Kidney (tissue), 14 donors: ENCODE measurements around the gene CD8A. TPM values are rescaled to one million over a fixed set of nuclear protein-coding genes. Genes with fewer than 3 reads are reported as not detected.

ENCODE experiments used
- DNase-seq, 5 donors: peaks; one replicate each; pipeline ENCODE4 v3.0.0-alpha.2; 2013 to 2020
- FAIRE-seq: peaks from 2 replicates; lab custom pipeline; 2012; peaks lifted over from hg19 to GRCh38; lab: Jason Lieb, UNC
- H3K27ac ChIP-seq, 2 donors: one replicate each; pipeline ENCODE4 v1.7.0; 2013; ENCODE audit warnings: low read depth in 2 of 2, low read length in 2 of 2, inconsistent platforms in 1 of 2
- H3K27me3 ChIP-seq: one replicate; pipeline ENCODE4 v1.7.1; 2013; ENCODE audit warnings: low read length, inconsistent platforms; ENCODE audit not compliant: control insufficient read depth, insufficient read depth
- H3K36me3 ChIP-seq, 3 donors: one replicate each; pipeline versions ENCODE4 v1.7.0 to v1.7.1; 2013; ENCODE audit warnings: low read length in 3 of 3, control low read depth in 1 of 3, inconsistent platforms in 1 of 3; ENCODE audit not compliant: insufficient read depth in 3 of 3, control insufficient read depth in 2 of 3
- H3K4me1 ChIP-seq, 3 donors: one replicate each; pipeline versions ENCODE4 v1.7.0 to v1.7.1; 2013; ENCODE audit warnings: low read length in 3 of 3, inconsistent platforms in 1 of 3, low read depth in 1 of 3; ENCODE audit not compliant: control insufficient read depth in 2 of 3, insufficient read depth in 2 of 3
- H3K4me3 ChIP-seq, 3 donors: one replicate each; pipeline versions ENCODE4 v1.7.0 to v1.8.1; 2013; ENCODE audit warnings: low read length in 3 of 3, control low read depth in 1 of 3, inconsistent platforms in 1 of 3
- H3K9ac ChIP-seq, 3 donors: one replicate each; pipeline versions ENCODE4 v1.7.0 to v1.7.1; 2013; ENCODE audit warnings: low read length in 3 of 3, control low read depth in 1 of 3, inconsistent platforms in 1 of 3
- H3K9me3 ChIP-seq, 3 donors: one replicate each; pipeline versions ENCODE4 v1.7.0 to v1.7.1; 2013; ENCODE audit warnings: low read length in 3 of 3, control low read depth in 1 of 3, inconsistent platforms in 1 of 3; ENCODE audit not compliant: control insufficient read depth in 2 of 3, insufficient read depth in 1 of 3
- CTCF ChIP-seq: IDR thresholded peaks from 3 replicates; pipeline ENCODE4 v1.5.1; 2012; ENCODE audit warnings: mild to moderate bottlenecking, moderate library complexity, borderline replicate concordance; ENCODE audit not compliant: insufficient read depth; ENCODE audit errors: extremely low read depth
- intact Hi-C: fragments of 100-400 bp; cut with DNase I; formaldehyde crosslinking; loops from one replicate; pipeline ENCODE4 v1.11.1; 2022
- polyA plus RNA-seq: library from polyadenylated mRNA; stranded (reverse); fragments of 350-450 nt; fragmentation: Illumina TruSeq; extraction: RNeasy Lipid Tissue Mini Kit (QIAGEN cat#74804); gene quantifications from one replicate; pipeline ENCODE4 v1.2.3, GENCODE V29; 2014; ENCODE audit warnings: low read depth, low replicate concordance; ENCODE audit not compliant: insufficient read depth
- total RNA-seq: library from RNA; stranded (reverse); fragmentation: NEBNext Ultra II Directional; extraction: Animal tissue kit (Norgen Biotek cat#: 25700); gene quantifications from one replicate; pipeline ENCODE4 v1.2.1, GENCODE V29; 2021
- donor health status: control.
- donor health status: control.
- donor health status: control.
- donor health status: control.
- donor health status: control.
- donor health status: DM: yes; HTN: yes; CAD: no.
- donor health status: Normal renal cell carcinoma (clear cell type).

Gene CD8A
- total and polyA plus RNA-seq, 2 donors from 2014 or later, result 0.65 to 5.9 TPM

GRCh38 chr2:86822668-86823345 is 32.1 kb upstream of the CD8A start:
- no peak overlapping the region for H3K9ac ChIP-seq
- no peak for TF ChIP-seq CTCF
- DNase-seq (no peak), FAIRE-seq (no peak)
- H3K4me3 ChIP-seq, result no peak overlapping the region
- no peaks in the 10 kb centered on the region for H3K36me3 ChIP-seq
- no peak overlapping the region for H3K27ac ChIP-seq
- intact Hi-C loops, result no loop called here
- H3K9me3 ChIP-seq, result peaks cover 0 to 4% (median 0%) of the 10 kb centered on the region in 3 donors
- H3K4me1 ChIP-seq, result no peaks in the 10 kb centered on the region
- no peaks in the 10 kb centered on the region for H3K27me3 ChIP-seq

- Histone ChIP-seq H3K36me3 (no peaks in the 10 kb centered on the region), H3K9me3 (peaks cover 0 to 4% (median 0%) of the 10 kb centered on the region in 3 donors), H3K4me1 (no peaks in the 10 kb centered on the region), H3K27me3 (no peaks in the 10 kb centered on the region), H3K4me3 (no peak overlapping the region), H3K27ac (no peak overlapping the region), H3K9ac (no peak overlapping the region)
- FAIRE-seq, result no peak
- TF ChIP-seq CTCF, result no peak
- DNase-seq, result no peak
- intact Hi-C loops, result no loop called here
Observed at GRCh38 chr2:86821842-86822241, 31.1 kb upstream of the CD8A start.

GRCh38 chr2:86821306-86821705 is 30.6 kb upstream of the CD8A start:
- Histone ChIP-seq H3K4me1 (no peaks in the 10 kb centered on the region), H3K9me3 (peaks cover 0 to 4% (median 0%) of the 10 kb centered on the region in 3 donors), H3K27ac (no peak overlapping the region), H3K27me3 (no peaks in the 10 kb centered on the region), H3K36me3 (no peaks in the 10 kb centered on the region), H3K9ac (no peak overlapping the region), H3K4me3 (no peak overlapping the region)
- TF ChIP-seq CTCF, result no peak
- DNase-seq (no peak), FAIRE-seq (no peak)
- intact Hi-C loops, result no loop called here

- no peak overlapping the region for H3K4me3 ChIP-seq
- no peak overlapping the region for H3K27ac ChIP-seq
- H3K36me3 ChIP-seq, result no peaks in the 10 kb centered on the region
- TF ChIP-seq CTCF, result no peak
- DNase-seq (no peak), FAIRE-seq (no peak)
- H3K9me3 ChIP-seq, result peaks cover 0 to 4% (median 0%) of the 10 kb centered on the region in 3 donors
- no peak overlapping the region for H3K9ac ChIP-seq
- no peaks in the 10 kb centered on the region for H3K27me3 ChIP-seq
- intact Hi-C loops, result no loop called here
- no peaks in the 10 kb centered on the region for H3K4me1 ChIP-seq
Observed at GRCh38 chr2:86818957-86819356, 28.2 kb upstream of the CD8A start.
